Activated effector memory CD4-positive, alpha-beta T cell treated with Interleukin-2 at 50 U/mL for 16 hours (primary cell): ENCODE results near the gene TNFRSF19.

Source experiments
- DNase-seq: peaks from one replicate; pipeline ENCODE4 v3.0.0-alpha.2; 2020

The TNFRSF19 gene

GRCh38 chr13:23692816-23693215 is 122.6 kb downstream of the TNFRSF19 start:
- DNase-seq, result no peak

- DNase-seq, result no peak
Observed at GRCh38 chr13:23695196-23695595, 125.0 kb downstream of the TNFRSF19 start.

DNA sequence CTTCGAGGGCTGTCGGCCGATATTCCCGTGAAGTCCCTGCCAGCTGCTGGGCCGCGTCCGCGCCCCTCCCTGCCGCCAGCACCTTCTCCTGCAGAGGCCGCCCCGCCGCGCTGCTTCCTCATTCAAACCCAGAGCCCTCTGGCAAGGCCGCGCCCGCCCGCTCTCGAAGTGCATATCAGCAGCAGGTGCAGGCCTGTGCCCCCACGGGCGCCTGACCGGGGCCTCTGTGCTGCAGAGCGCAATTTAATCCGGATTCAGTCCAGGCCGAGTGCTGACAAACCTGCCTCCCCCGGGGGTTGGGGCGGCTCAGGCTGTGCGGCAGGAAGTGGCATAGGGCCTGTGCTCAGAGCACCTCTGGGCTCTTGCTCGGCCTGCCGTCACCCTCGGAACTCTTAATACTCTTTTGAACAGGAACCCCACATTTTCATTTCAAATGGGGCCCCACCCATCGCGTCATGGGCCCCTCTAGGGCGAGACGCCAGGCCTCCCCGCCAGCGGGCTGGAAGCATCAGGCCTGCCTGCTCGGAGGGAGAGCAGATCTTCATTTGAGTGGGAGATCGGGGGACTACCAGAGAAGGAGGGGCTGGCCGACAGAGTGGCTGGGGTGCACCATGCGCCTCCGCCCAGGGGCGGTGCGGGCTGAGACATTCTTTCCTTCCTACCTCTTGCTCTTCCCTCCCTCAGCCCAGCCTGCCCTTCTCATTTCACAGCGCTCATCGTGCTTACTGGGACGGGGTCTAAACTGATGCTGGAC is 125.7 kb downstream of the TNFRSF19 start:
- DNase-seq, result peak; percentile 58

DNA sequence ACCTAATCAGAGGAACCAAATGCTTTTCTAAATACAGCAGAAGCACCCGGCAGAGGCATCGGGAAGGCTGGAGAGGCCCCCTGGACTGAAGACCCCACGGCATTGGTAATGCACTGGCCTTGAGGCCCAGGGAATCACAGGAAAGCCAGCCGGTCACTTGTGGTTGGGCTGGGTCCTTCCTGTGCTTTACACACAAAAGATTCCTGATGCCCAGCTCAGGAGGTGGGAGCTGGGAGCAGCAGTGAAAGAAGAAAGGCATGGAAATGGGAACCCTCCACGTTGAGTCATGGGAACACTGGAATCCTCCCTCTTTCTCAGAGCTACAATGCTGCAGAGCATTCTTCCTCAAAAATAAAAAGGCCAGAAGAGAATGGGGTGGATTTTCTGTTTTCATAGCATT is 126.4 kb downstream of the TNFRSF19 start:
- DNase-seq, result no peak

- no peak for DNase-seq
Observed at GRCh38 chr13:23697772-23698313, 127.6 kb downstream of the TNFRSF19 start.

GRCh38 chr13:23699271-23699670 is 129.1 kb downstream of the TNFRSF19 start:
- DNase-seq, result no peak

- no peak for DNase-seq
Observed at GRCh38 chr13:23701186-23701585, 131.0 kb downstream of the TNFRSF19 start.

DNA sequence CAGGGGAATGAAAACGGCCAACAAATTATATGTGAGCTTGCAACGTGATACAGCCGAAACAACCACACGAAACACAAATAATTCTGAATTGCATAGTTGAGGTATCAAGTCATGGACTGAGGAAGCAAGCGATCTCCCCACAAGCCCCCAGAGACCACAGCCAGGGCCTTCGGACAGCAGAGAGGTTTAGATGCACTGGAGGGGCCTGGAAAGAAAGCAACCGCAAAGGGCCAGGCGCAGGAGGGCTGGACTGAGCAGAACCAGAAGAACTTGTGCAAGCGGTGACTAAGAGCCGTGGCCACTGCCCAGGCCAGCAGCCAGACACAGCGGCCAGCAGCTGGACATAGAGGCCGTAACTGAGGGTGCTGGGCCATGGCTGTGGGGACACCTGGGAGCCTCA is 131.4 kb downstream of the TNFRSF19 start:
- no peak for DNase-seq

GRCh38 chr13:23703246-23703860 is 133.1 kb downstream of the TNFRSF19 start:
- no peak for DNase-seq

DNA sequence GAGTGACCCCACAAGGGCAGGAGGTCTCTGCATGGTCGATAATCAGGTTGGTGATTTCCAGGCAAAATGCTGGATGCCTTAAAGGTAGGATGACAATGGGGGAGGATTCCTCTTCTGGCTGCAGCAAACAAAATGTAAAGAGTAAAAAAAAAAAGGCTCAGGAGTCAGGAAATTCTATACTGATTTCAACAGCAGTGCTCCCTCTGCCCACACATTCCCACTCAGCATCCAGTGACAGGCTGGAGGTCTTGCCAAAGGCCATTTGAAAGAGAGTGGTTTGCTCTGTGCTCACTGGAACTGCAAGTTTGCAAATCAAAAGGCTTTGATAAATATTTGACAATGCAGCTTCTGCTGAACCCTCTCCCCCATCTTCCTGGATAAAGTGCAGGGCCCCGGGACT is 135.4 kb downstream of the TNFRSF19 start:
- DNase-seq, result no peak

GRCh38 chr13:23707674-23708073 is 137.5 kb downstream of the TNFRSF19 start:
- no peak for DNase-seq

- DNase-seq, result no peak
Observed at GRCh38 chr13:23709536-23709935, 139.3 kb downstream of the TNFRSF19 start.

DNA sequence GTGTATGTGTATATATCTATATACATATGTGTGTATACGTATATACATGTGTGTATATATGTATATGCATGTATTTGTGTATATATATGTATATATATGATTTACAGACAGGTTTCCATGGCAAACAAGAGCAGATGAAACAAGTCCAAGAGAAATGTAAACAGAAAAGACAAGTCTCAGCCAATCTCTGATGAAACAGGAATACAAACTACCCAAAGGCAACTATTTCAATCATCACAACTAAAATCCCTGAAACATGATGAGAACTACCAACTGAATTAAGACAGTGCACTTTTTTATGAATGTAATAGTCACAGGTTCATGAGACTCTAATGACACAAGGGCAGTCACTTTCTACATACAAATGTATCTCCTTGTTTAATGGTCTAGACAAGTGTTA is 140.2 kb downstream of the TNFRSF19 start:
- no peak for DNase-seq

- DNase-seq, result no peak
Observed at GRCh38 chr13:23711355-23711754, 141.1 kb downstream of the TNFRSF19 start.

- no peak for DNase-seq
Observed at GRCh38 chr13:23714672-23715071, 144.5 kb downstream of the TNFRSF19 start.

DNA sequence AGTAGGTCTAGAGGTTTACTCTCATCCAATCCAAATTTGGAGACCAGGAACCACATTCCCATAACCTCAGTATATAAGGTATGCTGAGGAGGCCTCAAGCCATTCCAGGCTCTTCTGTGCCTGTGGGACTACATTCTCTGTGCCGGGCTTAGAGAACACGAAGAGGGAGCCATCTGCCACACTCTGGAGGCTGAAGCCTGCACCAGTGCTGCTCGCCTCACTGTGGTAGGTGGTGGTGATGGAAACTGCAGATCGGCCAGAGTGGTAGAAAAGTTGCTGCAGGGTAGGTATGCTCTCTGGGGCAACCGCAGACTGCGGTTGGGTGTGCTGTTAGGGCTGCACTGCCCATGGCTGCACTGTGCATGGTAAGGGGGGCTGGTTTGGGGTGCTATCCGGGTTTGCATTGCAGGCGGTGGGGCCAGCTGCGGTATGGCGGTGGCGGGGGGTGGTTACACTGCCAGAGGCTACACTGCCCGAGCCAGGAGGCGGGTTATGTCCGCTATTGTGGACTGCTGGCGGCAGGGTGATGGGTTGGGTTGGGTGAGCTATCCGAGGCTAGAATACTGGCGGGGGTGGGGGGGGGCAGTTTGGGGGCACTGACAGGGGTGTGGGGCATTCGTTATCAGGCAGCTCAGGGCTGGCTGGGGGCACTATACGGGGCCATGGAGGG is 145.0 kb downstream of the TNFRSF19 start:
- no peak for DNase-seq

- DNase-seq, result no peak
Observed at GRCh38 chr13:23715762-23716235, 145.6 kb downstream of the TNFRSF19 start.

DNA sequence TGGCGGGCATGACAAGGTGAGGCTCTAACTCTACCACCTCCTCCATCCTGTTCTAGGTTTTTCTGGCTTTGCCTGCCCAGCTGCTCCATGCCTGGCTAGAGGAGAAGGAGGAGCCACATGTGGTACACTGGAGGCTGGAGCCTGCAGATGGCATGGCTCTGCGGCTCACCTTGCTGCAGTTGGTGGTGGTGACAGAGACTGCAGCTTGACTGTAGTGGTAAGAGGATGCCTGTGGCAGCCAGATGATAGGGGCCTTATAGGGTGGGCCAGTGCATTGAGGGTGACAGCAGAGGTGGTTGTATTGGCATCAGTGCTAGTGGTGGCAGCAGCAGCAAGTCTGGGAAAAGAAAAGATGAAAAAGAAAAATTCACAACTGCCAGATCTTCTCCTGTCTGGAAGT is 146.2 kb downstream of the TNFRSF19 start:
- DNase-seq, result no peak

DNA sequence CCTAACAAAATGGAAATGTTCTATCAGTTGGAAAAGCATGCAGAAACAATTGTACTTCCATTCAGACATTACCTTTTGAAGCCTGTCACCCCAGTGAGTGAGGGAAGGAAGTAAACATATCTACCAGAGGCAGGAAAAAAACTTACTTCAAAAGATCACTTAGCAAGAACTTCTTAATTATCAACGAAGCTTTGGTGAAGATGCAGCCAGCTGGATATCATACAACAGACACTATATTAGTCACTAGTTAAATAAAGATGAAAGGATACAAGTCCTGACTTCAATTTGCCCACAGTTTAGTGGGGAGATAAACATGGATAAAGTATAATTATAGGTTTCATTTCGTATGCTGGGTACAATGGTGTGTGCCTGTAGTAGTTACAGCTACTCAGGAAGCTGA is 148.8 kb downstream of the TNFRSF19 start:
- no peak for DNase-seq

- DNase-seq, result no peak
Observed at GRCh38 chr13:23722726-23723453, 152.7 kb downstream of the TNFRSF19 start.

GRCh38 chr13:23723471-23723870 is 153.3 kb downstream of the TNFRSF19 start:
- DNase-seq, result no peak

DNA sequence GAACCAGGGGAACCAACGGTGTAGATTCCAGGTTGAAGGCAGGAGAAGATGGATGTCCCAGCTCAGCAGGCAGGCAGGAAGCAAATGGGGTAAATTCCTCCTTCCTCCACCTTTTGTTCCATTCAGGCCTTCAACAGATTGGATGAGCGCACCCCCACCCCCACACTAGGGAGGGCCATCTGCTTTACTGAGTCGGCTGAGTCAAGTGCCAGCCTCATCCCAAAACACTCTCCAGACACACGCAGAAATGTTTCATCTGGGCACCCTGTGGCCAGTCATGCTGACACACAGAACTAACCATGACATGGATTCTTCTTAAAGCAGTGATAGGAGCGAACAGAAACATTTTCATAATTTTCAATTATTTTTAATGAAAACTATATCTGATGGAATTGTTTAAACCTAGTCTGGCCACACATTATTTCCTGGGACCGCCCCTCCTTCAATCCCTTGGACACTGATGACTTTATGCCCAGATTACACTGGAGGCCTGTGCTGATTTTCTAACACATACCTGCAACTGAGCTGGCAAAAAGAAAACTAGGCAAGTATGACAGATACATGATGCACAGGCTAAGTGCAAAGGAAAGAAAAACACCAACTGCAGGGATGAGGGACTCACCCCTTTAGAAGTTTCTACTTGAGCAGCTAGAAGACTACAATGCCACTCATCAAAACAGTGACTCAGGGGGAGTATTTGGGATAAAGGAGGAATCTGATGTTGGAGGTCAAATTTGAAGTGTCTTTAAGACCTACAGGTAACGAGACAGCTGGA is 154.2 kb downstream of the TNFRSF19 start:
- no peak for DNase-seq
